Fibroblast of lung (primary cell): ENCODE measurements around the gene C20orf204. TPM values are rescaled to one million over a fixed set of nuclear protein-coding genes. Genes with fewer than 3 reads are reported as not detected.

Source experiments
- DNase-seq, 2 donors: peaks; one replicate each; pipeline versions ENCODE4 v3.0.0 to v3.0.0-alpha.2; 2010; ENCODE audit warnings: low read depth in 2 of 2
- H2AFZ ChIP-seq: 2 replicates; pipeline ENCODE4 v1.5.1; 2012; ENCODE audit warnings: low read length, control low read depth, inconsistent platforms
- H3K27ac ChIP-seq: 2 replicates; pipeline ENCODE4 v1.5.1; 2011; ENCODE audit warnings: low read length, control low read depth; ENCODE audit not compliant: insufficient read depth
- H3K27me3 ChIP-seq: 2 replicates; pipeline ENCODE4 v1.5.1; 2011; ENCODE audit warnings: mild to moderate bottlenecking, low read length; ENCODE audit not compliant: control insufficient read depth, insufficient read depth
- H3K36me3 ChIP-seq: 2 replicates; pipeline ENCODE4 v1.5.1; 2011; ENCODE audit warnings: low read length; ENCODE audit not compliant: control insufficient read depth, insufficient read depth
- H3K4me1 ChIP-seq: 2 replicates; pipeline ENCODE4 v1.5.1; 2011; ENCODE audit warnings: low read length; ENCODE audit not compliant: control insufficient read depth, insufficient read depth; ENCODE audit errors: extremely low read depth
- H3K4me2 ChIP-seq: 2 replicates; pipeline ENCODE4 v1.5.1; 2011; ENCODE audit warnings: low read length, control low read depth; ENCODE audit not compliant: insufficient read depth; ENCODE audit errors: extremely low read depth
- H3K4me3 ChIP-seq, 4 experiments: fragments of 200-600 bp in 1 of 4; sonication (generic) in 1 of 4; replicated peaks in 1 of 4; 2 replicates each; pipeline ENCODE4 v1.5.1; 2011 to 2016; ENCODE audit warnings: low read length in 4 of 4, low read depth in 3 of 4, mild to moderate bottlenecking in 3 of 4, control low read depth in 2 of 4, inconsistent platforms in 1 of 4, mixed read lengths in 1 of 4; ENCODE audit not compliant: insufficient read depth in 1 of 4; ENCODE audit errors: control extremely low read depth in 1 of 4
- H3K79me2 ChIP-seq: 2 replicates; pipeline ENCODE4 v1.5.1; 2012; ENCODE audit warnings: mild to moderate bottlenecking, low read length, inconsistent platforms; ENCODE audit not compliant: control insufficient read depth, insufficient read depth
- H3K9ac ChIP-seq: 2 replicates; pipeline ENCODE4 v1.5.1; 2011; ENCODE audit warnings: mild to moderate bottlenecking, low read length, control low read depth; ENCODE audit not compliant: insufficient read depth
- H3K9me3 ChIP-seq: 2 replicates; pipeline ENCODE4 v1.5.1; 2012; ENCODE audit warnings: low read depth, low read length; ENCODE audit not compliant: control insufficient read depth, insufficient read depth
- H4K20me1 ChIP-seq: 2 replicates; pipeline ENCODE4 v1.5.1; 2011; ENCODE audit warnings: low read length; ENCODE audit not compliant: control insufficient read depth, insufficient read depth; ENCODE audit errors: extremely low read depth
- EZH2 ChIP-seq: IDR thresholded peaks from 2 replicates; pipeline ENCODE4 v1.5.1; 2012; ENCODE audit warnings: low read length, control low read depth, mild to moderate bottlenecking; ENCODE audit errors: missing control alignments
- polyA plus RNA-seq, 2 donors: library from polyadenylated mRNA; depleted of rRNA in 1 of 2; stranded (reverse) in 1 of 2; unstranded in 1 of 2; fragments of >200 nt; gene quantifications; 2 replicates each; pipeline ENCODE4 v1.2.1, GENCODE V29; 2011 to 2012; ENCODE audit warnings: missing spikeins in 1 of 2
- total RNA-seq: library from RNA; depleted of rRNA; stranded (reverse); fragments of >200 nt; gene quantifications from 2 replicates; pipeline ENCODE4 v1.2.1, GENCODE V29; 2014
- TF ChIP-seq, protein P1 (sequence below), 2 donors: IDR thresholded peaks in 1 of 2; conservative IDR thresholded peaks in 1 of 2; 1 replicate in 1 of 2; 2 replicates in 1 of 2; pipeline ENCODE4 v1.5.1; 2011 to 2012; ENCODE audit warnings: low read length in 2 of 2, control low read depth in 1 of 2, inconsistent platforms in 1 of 2, low read depth in 1 of 2, mild to moderate bottlenecking in 1 of 2

The C20orf204 gene
- total and polyA plus RNA-seq, 2 donors (not counting 1 experiment from before 2014, with no cell fraction given): 0.02 to 0.66 TPM

- Histone ChIP-seq H3K27me3 (no peaks in the 10 kb centered on the region), H3K9ac (no peak overlapping the region), H4K20me1 (no peaks in the 10 kb centered on the region), H3K4me3 (no peak overlapping the region), H3K27ac (no peak overlapping the region), H3K4me1 (no peaks in the 10 kb centered on the region), H3K79me2 (no peaks in the 10 kb centered on the region), H2AFZ (no peak overlapping the region), H3K36me3 (no peaks in the 10 kb centered on the region), H3K4me2 (no peak overlapping the region), H3K9me3 (no peaks in the 10 kb centered on the region)
- no peak for DNase-seq
- TF ChIP-seq EZH2: no peak
- TF ChIP-seq, protein P1, sequence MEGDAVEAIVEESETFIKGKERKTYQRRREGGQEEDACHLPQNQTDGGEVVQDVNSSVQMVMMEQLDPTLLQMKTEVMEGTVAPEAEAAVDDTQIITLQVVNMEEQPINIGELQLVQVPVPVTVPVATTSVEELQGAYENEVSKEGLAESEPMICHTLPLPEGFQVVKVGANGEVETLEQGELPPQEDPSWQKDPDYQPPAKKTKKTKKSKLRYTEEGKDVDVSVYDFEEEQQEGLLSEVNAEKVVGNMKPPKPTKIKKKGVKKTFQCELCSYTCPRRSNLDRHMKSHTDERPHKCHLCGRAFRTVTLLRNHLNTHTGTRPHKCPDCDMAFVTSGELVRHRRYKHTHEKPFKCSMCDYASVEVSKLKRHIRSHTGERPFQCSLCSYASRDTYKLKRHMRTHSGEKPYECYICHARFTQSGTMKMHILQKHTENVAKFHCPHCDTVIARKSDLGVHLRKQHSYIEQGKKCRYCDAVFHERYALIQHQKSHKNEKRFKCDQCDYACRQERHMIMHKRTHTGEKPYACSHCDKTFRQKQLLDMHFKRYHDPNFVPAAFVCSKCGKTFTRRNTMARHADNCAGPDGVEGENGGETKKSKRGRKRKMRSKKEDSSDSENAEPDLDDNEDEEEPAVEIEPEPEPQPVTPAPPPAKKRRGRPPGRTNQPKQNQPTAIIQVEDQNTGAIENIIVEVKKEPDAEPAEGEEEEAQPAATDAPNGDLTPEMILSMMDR (conservative IDR thresholded peaks at IDR 0.05 in 1 of 2, IDR thresholded peaks at IDR 0.05 in 1 of 2; ENCODE audit: low read depth in 1 of 2, low read length in 2 of 2): no peak
Observed at GRCh38 chr20:64055396-64055892, 19.5 kb downstream of the C20orf204 start.

GRCh38 chr20:64055893-64056638 lies 20.1 kb downstream of the C20orf204 start:
- no peak overlapping the region for H3K4me3 ChIP-seq
- no peaks in the 10 kb centered on the region for H3K9me3 ChIP-seq
- no peaks in the 10 kb centered on the region for H3K36me3 ChIP-seq
- no peak overlapping the region for H3K27ac ChIP-seq
- H3K9ac ChIP-seq: no peak overlapping the region
- H3K4me1 ChIP-seq: no peaks in the 10 kb centered on the region
- no peak for DNase-seq
- no peak overlapping the region for H2AFZ ChIP-seq
- no peaks in the 10 kb centered on the region for H3K79me2 ChIP-seq
- TF ChIP-seq EZH2: no peak
- TF ChIP-seq, protein P1 (conservative IDR thresholded peaks at IDR 0.05 in 1 of 2, IDR thresholded peaks at IDR 0.05 in 1 of 2; ENCODE audit: low read depth in 1 of 2, low read length in 2 of 2): no peak
- no peak overlapping the region for H3K4me2 ChIP-seq
- no peaks in the 10 kb centered on the region for H3K27me3 ChIP-seq
- no peaks in the 10 kb centered on the region for H4K20me1 ChIP-seq

GRCh38 chr20:64056639-64056888 lies 20.6 kb downstream of the C20orf204 start:
- Histone ChIP-seq H3K79me2 (no peaks in the 10 kb centered on the region), H3K9ac (no peak overlapping the region), H3K36me3 (no peaks in the 10 kb centered on the region), H3K9me3 (no peaks in the 10 kb centered on the region), H3K27me3 (no peaks in the 10 kb centered on the region), H2AFZ (no peak overlapping the region), H4K20me1 (no peaks in the 10 kb centered on the region), H3K4me3 (no peak overlapping the region), H3K4me1 (no peaks in the 10 kb centered on the region), H3K27ac (no peak overlapping the region), H3K4me2 (no peak overlapping the region)
- DNase-seq: no peak
- TF ChIP-seq, protein P1 (conservative IDR thresholded peaks at IDR 0.05 in 1 of 2, IDR thresholded peaks at IDR 0.05 in 1 of 2; ENCODE audit: low read depth in 1 of 2, low read length in 2 of 2): no peak
- TF ChIP-seq EZH2: no peak
